Activated T-helper 1 cell treated with anti-CD3 and anti-CD28 coated beads, Interleukin-12 subunit alpha, Interleukin-12 subunit beta, Interleukin-2, Interleukin-4 antibody, amounts not matched to agents 30 ng/mL and 10 ng/mL and 1 ng/mL, durations not matched to agents 14 hours and 24 hours and 36 hours (primary cell): Measurements from ENCODE around the gene ASAP2. TPM values are rescaled to one million over a fixed set of nuclear protein-coding genes. Genes with fewer than 3 reads are reported as not detected.

Source experiments
- total RNA-seq: library from RNA; stranded (reverse); gene quantifications from 2 replicates; pipeline ENCODE4 v1.2.3, GENCODE V29; 2022

The ASAP2 gene
- total RNA-seq, 1 donor from 2014 or later, result 0.34 TPM

Other genes starting within 250 kb of the ASAP2 start
- 2.9 and 4.5 TPM in 2 replicates for gene MBOAT2, start 203.1 kb upstream of the ASAP2 start, total RNA-seq
- 115 and 119 TPM in 2 replicates for gene ITGB1BP1, start 216.7 kb downstream of the ASAP2 start, total RNA-seq
- gene CPSF3, start 216.8 kb downstream of the ASAP2 start, total RNA-seq, result 74.3 and 74.7 TPM in 2 replicates